B cell (primary cell): Measurements from ENCODE around the gene PANK1. TPM values are rescaled to one million over a fixed set of nuclear protein-coding genes. Genes with fewer than 3 reads are reported as not detected.

ENCODE experiments used
- ATAC-seq: fragments of 200-7000 bp; cut with Tn5 transposase; one replicate; pipeline ENCODE4 v1.10.0; 2021; ENCODE audit warnings: low read depth, mild to moderate bottlenecking, moderate number of reproducible peaks, moderate library complexity
- CTCF ChIA-PET: fragments of 350-600 bp; sonication (Branson Sonifier 250); formaldehyde crosslinking; loops from one replicate; lab custom pipeline; 2021; ENCODE audit warnings: antibody characterized with exemption, inconsistent platforms; lab: Charles Lee
- POLR2A ChIA-PET: fragments of 350-600 bp; sonication (Branson Sonifier 250); formaldehyde crosslinking; loops from one replicate; lab custom pipeline; 2021; ENCODE audit warnings: antibody characterized with exemption; lab: Charles Lee
- DNase-seq: peaks from one replicate; pipeline ENCODE4 v3.0.0; 2013
- H2AFZ ChIP-seq: 2 replicates; pipeline ENCODE4 v1.6.1; 2012; ENCODE audit warnings: mild to moderate bottlenecking, low read depth, low read length; ENCODE audit not compliant: insufficient read depth, poor library complexity, severe bottlenecking
- H3K27ac ChIP-seq, 2 donors: 1 replicate in 1 of 2; 2 replicates in 1 of 2; pipeline ENCODE4 v1.5.1; 2012 to 2013; ENCODE audit warnings: low read length in 2 of 2, mild to moderate bottlenecking in 2 of 2, moderate library complexity in 1 of 2
- H3K27me3 ChIP-seq, 4 experiments: fragments of 200-600 bp in 1 of 4; sonication (generic) in 1 of 4; replicated peaks in 1 of 4; 1 replicate in 2 of 4; 2 replicates in 2 of 4; pipeline versions ENCODE4 v1.6.1 to v1.7.0; 2013 to 2016; ENCODE audit warnings: low read length in 3 of 4, mild to moderate bottlenecking in 2 of 4, mixed read lengths in 1 of 4, moderate library complexity in 1 of 4; ENCODE audit not compliant: insufficient read depth in 4 of 4, control insufficient read depth in 3 of 4; ENCODE audit errors: control extremely low read depth in 1 of 4
- H3K36me3 ChIP-seq, 2 experiments: replicated peaks in 1 of 2; 1 replicate in 1 of 2; 2 replicates in 1 of 2; pipeline versions ENCODE4 v1.6.1 to v1.7.1; 2013; ENCODE audit warnings: low read length in 1 of 2; ENCODE audit not compliant: insufficient read depth in 2 of 2, control insufficient read depth in 1 of 2; ENCODE audit errors: control extremely low read depth in 1 of 2, extremely low read depth in 1 of 2
- H3K4me1 ChIP-seq, 2 donors: fragments of 200-600 bp in 1 of 2; sonication (generic) in 1 of 2; 1 replicate in 1 of 2; 2 replicates in 1 of 2; pipeline versions ENCODE4 v1.5.1 to v1.6.1; 2013 to 2017; ENCODE audit warnings: low read length in 2 of 2; ENCODE audit not compliant: control insufficient read depth in 2 of 2, insufficient read depth in 2 of 2
- H3K4me2 ChIP-seq: replicated peaks from 2 replicates; pipeline ENCODE3; 2012; ENCODE audit warnings: mild to moderate bottlenecking, low read depth, low read length; ENCODE audit not compliant: poor library complexity, severe bottlenecking
- H3K4me3 ChIP-seq, 5 experiments: fragments of 200-600 bp in 1 of 5; sonication (generic) in 1 of 5; 1 replicate in 3 of 5; 2 replicates in 2 of 5; pipeline versions ENCODE4 v1.5.1 to v1.7.0; 2011 to 2016; ENCODE audit warnings: low read length in 4 of 5, mild to moderate bottlenecking in 4 of 5, low read depth in 2 of 5, control low read depth in 1 of 5, moderate library complexity in 1 of 5; ENCODE audit not compliant: insufficient read depth in 1 of 5; ENCODE audit errors: control extremely low read depth in 1 of 5, extremely low read depth in 1 of 5
- H3K79me2 ChIP-seq: fragments of 200-600 bp; sonication (generic); one replicate; pipeline ENCODE4 v1.6.0; 2016; ENCODE audit warnings: low read length; ENCODE audit not compliant: control insufficient read depth, insufficient read depth
- H3K9ac ChIP-seq: fragments of 200-600 bp; sonication (generic); 2 replicates; pipeline ENCODE4 v1.6.1; 2017; ENCODE audit warnings: mild to moderate bottlenecking, low read length, moderate library complexity
- H3K9me3 ChIP-seq, 3 donors: one replicate each; pipeline versions ENCODE4 v1.6.1 to v1.7.1; 2013; ENCODE audit warnings: low read length in 2 of 3; ENCODE audit not compliant: control insufficient read depth in 2 of 3, insufficient read depth in 1 of 3; ENCODE audit errors: control extremely low read depth in 1 of 3
- H4K20me1 ChIP-seq: 2 replicates; pipeline ENCODE4 v1.6.0; 2012; ENCODE audit warnings: mild to moderate bottlenecking, low read length; ENCODE audit not compliant: insufficient read depth, control insufficient read depth, poor library complexity, severe bottlenecking
- H3K27ac Mint-ChIP-seq: one replicate; pipeline ENCODE4 v1.8.0; 2021; ENCODE audit warnings: mixed read lengths
- H3K27me3 Mint-ChIP-seq: one replicate; pipeline ENCODE4 v1.8.0; 2021; ENCODE audit warnings: mixed read lengths
- H3K4me1 Mint-ChIP-seq: one replicate; pipeline ENCODE4 v1.8.0; 2021; ENCODE audit warnings: mixed read lengths
- H3K4me3 Mint-ChIP-seq: one replicate; pipeline ENCODE4 v1.8.0; 2021; ENCODE audit warnings: mixed read lengths
- H3K9me3 Mint-ChIP-seq: one replicate; pipeline ENCODE4 v1.8.0; 2022; ENCODE audit warnings: mixed read lengths; ENCODE audit not compliant: insufficient read depth
- CTCF ChIP-seq: fragments of 200-600 bp; IDR thresholded peaks from one replicate; pipeline ENCODE4 v1.8.0; 2022; ENCODE audit warnings: antibody characterized with exemption, mild to moderate bottlenecking
- EZH2 ChIP-seq: IDR thresholded peaks from 2 replicates; pipeline ENCODE4 v1.6.1; 2012; ENCODE audit warnings: borderline replicate concordance, low read depth, mild to moderate bottlenecking, moderate library complexity, low read length; ENCODE audit not compliant: insufficient read depth, poor library complexity, severe bottlenecking
- WGBS: methylation state at CpG from one replicate; pipeline ENCODE4 v1.1.5; 2013; ENCODE audit warnings: missing lambda C conversion rate; ENCODE audit not compliant: insufficient coverage; 5-methylcytosine and 5-hydroxymethylcytosine counted together
- intact Hi-C: fragments of 100-400 bp; cut with micrococcal nuclease; formaldehyde crosslinking; loops from one replicate; pipeline ENCODE4 v1.10.0; 2022
- polyA plus RNA-seq: library from polyadenylated mRNA; depleted of rRNA; stranded (reverse); fragments of >200 nt; gene quantifications from 2 replicates; pipeline ENCODE4 v1.2.3, GENCODE V29; 2012
- total RNA-seq, 2 donors: library from RNA; stranded (reverse); fragments of 120-200 nt in 1 of 2; gene quantifications; 1 replicate in 1 of 2; 2 replicates in 1 of 2; pipeline versions ENCODE4 v1.2.3 to v1.2.4, GENCODE V29; 2013 to 2022

PANK1 gene
- total and polyA plus RNA-seq, 2 donors (not counting 1 experiment from before 2014, with no cell fraction given), result 0.31 to 2.9 TPM

GRCh38 chr10:89649051-89649450 lies 4.0 kb upstream of the PANK1 start:
- no peak overlapping the region for H3K4me3 Mint-ChIP-seq
- Histone ChIP-seq H3K4me2 (no peak overlapping the region), H3K4me1 (peaks cover 30 to 47% of the 10 kb centered on the region in 2 donors), H3K36me3 (no peaks in the 10 kb centered on the region), H3K9me3 (no peaks in the 10 kb centered on the region), H3K9ac (no peak overlapping the region), H2AFZ (no peak overlapping the region), H3K79me2 (no peaks in the 10 kb centered on the region), H3K4me3 (no peak overlapping the region), H3K27ac (no peak overlapping the region), H4K20me1 (no peaks in the 10 kb centered on the region), H3K27me3 (peaks cover 0 to 2% (median 0%) of the 10 kb centered on the region in 4 experiments)
- H3K4me1 Mint-ChIP-seq, result peaks cover 39% of the 10 kb centered on the region
- TF ChIP-seq CTCF, result no peak
- TF ChIP-seq EZH2, result no peak
- no peaks in the 10 kb centered on the region for H3K9me3 Mint-ChIP-seq
- ATAC-seq, result no peak
- H3K27me3 Mint-ChIP-seq, result no peaks in the 10 kb centered on the region
- H3K27ac Mint-ChIP-seq, result no peak overlapping the region
- intact Hi-C loops, result no loop called here
- DNase-seq, result no peak
- CTCF ChIA-PET, result no interaction called here
- POLR2A ChIA-PET, result no interaction called here
- WGBS, result 100% methylated on average over 1 of the region's 1 CpG

GRCh38 chr10:89648074-89648473 lies 3.0 kb upstream of the PANK1 start:
- Mint-ChIP-seq H3K27ac (no peak overlapping the region), H3K27me3 (no peaks in the 10 kb centered on the region), H3K4me3 (no peak overlapping the region), H3K4me1 (peaks cover 34% of the 10 kb centered on the region), H3K9me3 (no peaks in the 10 kb centered on the region)
- no peaks in the 10 kb centered on the region for H3K79me2 ChIP-seq
- no CpG with 5 or more reads among the region's 3 CpGs for WGBS
- H3K4me3 ChIP-seq, result no peak overlapping the region
- H3K36me3 ChIP-seq, result no peaks in the 10 kb centered on the region
- TF ChIP-seq CTCF (no peak), EZH2 (no peak)
- H3K9ac ChIP-seq, result no peak overlapping the region
- DNase-seq (no peak), ATAC-seq (no peak)
- ChIA-PET CTCF (interaction anchor here (0.7 kb wide), 1 partner anchor 53 kb away, joined by 4 read pairs; the partner anchor contains the start of gene KIF20B), POLR2A (no interaction called here)
- no peak overlapping the region for H3K27ac ChIP-seq
- H3K4me2 ChIP-seq, result no peak overlapping the region
- no peaks in the 10 kb centered on the region for H3K9me3 ChIP-seq
- intact Hi-C loops, result no loop called here
- H2AFZ ChIP-seq, result no peak overlapping the region
- peaks cover 0 to 2% (median 0%) of the 10 kb centered on the region in 4 experiments for H3K27me3 ChIP-seq
- H4K20me1 ChIP-seq, result no peaks in the 10 kb centered on the region
- peaks cover 28 to 44% of the 10 kb centered on the region in 2 donors for H3K4me1 ChIP-seq
